ENCODE results near the gene CLSTN1. TPM values are rescaled to one million over a fixed set of nuclear protein-coding genes. Genes with fewer than 3 reads are reported as not detected.

Gene CLSTN1
- total and polyA plus RNA-seq, 2 of the 8 experiments (the other 6 are each of a cell fraction or from before 2014, with no cell fraction given): 34.2 to 97.4 TPM

DNA sequence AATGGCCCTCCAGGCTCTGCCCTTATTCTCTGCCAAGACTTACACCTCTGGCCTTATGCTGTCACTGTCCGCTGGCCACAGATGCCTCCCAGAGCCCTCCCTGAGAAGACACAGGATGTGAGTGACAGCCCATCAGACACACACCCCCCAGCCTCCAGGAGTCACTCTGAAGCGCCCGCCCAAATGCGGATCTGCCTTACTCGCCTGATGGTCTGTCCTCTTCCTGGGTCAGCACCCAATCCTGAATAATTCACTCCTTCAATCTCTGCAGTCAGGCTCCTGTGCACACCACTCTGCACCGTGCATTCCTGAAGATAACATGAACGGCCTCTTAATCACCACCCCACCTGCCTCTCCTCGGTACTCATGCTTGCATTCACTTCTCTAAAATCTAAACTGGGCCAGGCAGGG is 14.7 kb downstream of the CLSTN1 start:
- Histone ChIP-seq H2BK12ac (ENCODE audit: low read depth, low read length) (no peak overlapping the region), H3K36me3 (ENCODE audit: control insufficient read depth in 2 of 4, insufficient read depth in 4 of 4, low read length in 3 of 4) (no peaks in the 10 kb centered on the region), H4K91ac (replicated peaks; ENCODE audit: insufficient read length, low read length) (no peak overlapping the region), H3K27ac (ENCODE audit: low read depth, low read length) (no peak overlapping the region), H3K79me2 (ENCODE audit: control insufficient read depth in 1 of 2, insufficient read depth in 2 of 2, low read length in 2 of 2) (peaks cover 17 to 95% of the 10 kb centered on the region in 2 experiments), H2BK5ac (ENCODE audit: low read depth, low read length) (no peak overlapping the region), H3K27me3 (replicated peaks in 1 of 4; ENCODE audit: control insufficient read depth in 3 of 4, extremely low read depth in 1 of 4, insufficient read depth in 3 of 4, low read length in 3 of 4) (no peaks in the 10 kb centered on the region), H3K56ac (replicated peaks; ENCODE audit: insufficient read length, low read depth, low read length) (no peak overlapping the region), H3K23me2 (ENCODE audit: low read depth, low read length) (no peaks in the 10 kb centered on the region), H4K8ac (ENCODE audit: extremely low read depth, insufficient read depth, low read length) (no peak overlapping the region), H2BK120ac (replicated peaks; ENCODE audit: low read depth, low read length) (no peak overlapping the region), H2AK5ac (ENCODE audit: low read depth, low read length) (no peak overlapping the region), H3K14ac (ENCODE audit: insufficient read length) (no peak overlapping the region), H4K5ac (ENCODE audit: insufficient read length, low read depth, low read length) (no peak overlapping the region), H3K4me2 (ENCODE audit: insufficient read depth in 1 of 2, low read depth in 2 of 2, low read length in 2 of 2) (no peak overlapping the region), H3K23ac (ENCODE audit: insufficient read length) (no peak overlapping the region), H3K9ac (replicated peaks in 1 of 4; ENCODE audit: extremely low read depth in 1 of 4, low read depth in 3 of 4, low read length in 3 of 4) (no peak overlapping the region), H3K4ac (replicated peaks; ENCODE audit: insufficient read length, low read depth, low read length) (no peak overlapping the region), H3K4me1 (replicated peaks in 1 of 4; ENCODE audit: control insufficient read depth in 3 of 4, insufficient read depth in 4 of 4, low read length in 3 of 4) (peaks cover 0 to 7% (median 4%) of the 10 kb centered on the region in 4 experiments; a peak in 4 of 7 replicates), H3K79me1 (ENCODE audit: low read depth, low read length) (peaks cover 7% of the 10 kb centered on the region), H2AFZ (ENCODE audit: low read length) (no peak overlapping the region), H3K18ac (ENCODE audit: extremely low read depth, low read length) (no peak overlapping the region), H3K4me3 (ENCODE audit: extremely low read depth in 1 of 4, insufficient read depth in 2 of 4, low read depth in 3 of 4, low read length in 4 of 4) (no peak overlapping the region), H4K20me1 (replicated peaks in 1 of 2; ENCODE audit: control insufficient read depth in 1 of 2, insufficient read depth in 2 of 2, low read length in 2 of 2) (peaks cover 16 to 18% of the 10 kb centered on the region in 2 experiments), H2BK20ac (ENCODE audit: low read length) (no peak overlapping the region), H2BK15ac (ENCODE audit: low read length) (no peak overlapping the region), H3K9me3 (ENCODE audit: insufficient read depth in 2 of 2, low read depth in 1 of 2, low read length in 1 of 2) (no peaks in the 10 kb centered on the region)
- 87% methylated on average over 8 of the region's 8 CpGs; no CpG with 5 or more reads in 1 of the 2 experiments for WGBS, 2 experiments (ENCODE audit: extremely low coverage in 1 of 2, insufficient coverage in 1 of 2, insufficient read length in 1 of 2, insufficient replicate concordance in 2 of 2, low coverage in 1 of 2, low lambda C conversion rate in 2 of 2, missing lambda C conversion rate in 1 of 2)
- FAIRE-seq (no peak), DNase-seq (ENCODE audit: low read depth in 1 of 2, low spot score in 2 of 2) (no peak)
- POLR2A ChIA-PET (ENCODE audit: partially characterized antibody): interaction anchor here (0.6 kb wide), 1 partner anchor 11 kb away, joined by 3 read pairs; no protein-coding TSS in a partner anchor
- CTCF ChIA-PET (ENCODE audit: partially characterized antibody): interaction anchor here (1.0 to 1.9 kb wide), 4 partner anchors 8 to 60 kb away, joined by 3 to 6 read pairs (median 4); no protein-coding TSS in a partner anchor
- TF ChIP-seq BACH1 (IDR thresholded peaks at IDR 0.05; ENCODE audit: low read length) (no peak), ASH2L (IDR thresholded peaks at IDR 0.05; ENCODE audit: low read length) (no peak), KDM5A (IDR thresholded peaks at IDR 0.05; ENCODE audit: low read length) (no peak), ZNF274 (IDR thresholded peaks at IDR 0.05; ENCODE audit: borderline replicate concordance, extremely low read depth, low read length) (no peak), POLR2A (IDR thresholded peaks at IDR 0.05; ENCODE audit: control extremely low read depth in 1 of 2, low read depth in 2 of 2, low read length in 2 of 2) (no peak), SP2 (IDR thresholded peaks at IDR 0.05; ENCODE audit: low read length) (no peak), RNF2 (IDR thresholded peaks at IDR 0.05; ENCODE audit: borderline replicate concordance, low read depth, low read length, missing control alignments, poor library complexity, severe bottlenecking) (no peak), RXRA (IDR thresholded peaks at IDR 0.05; ENCODE audit: insufficient read depth, low read depth, low read length) (no peak), GTF2F1 (IDR thresholded peaks at IDR 0.05; ENCODE audit: borderline replicate concordance, low read depth, low read length) (no peak), SUZ12 (IDR thresholded peaks at IDR 0.05; ENCODE audit: low read length) (no peak), SAP30 (IDR thresholded peaks at IDR 0.05; ENCODE audit: insufficient read depth, insufficient replicate concordance, low read length) (no peak)
- TF ChIP-seq, protein P1, sequence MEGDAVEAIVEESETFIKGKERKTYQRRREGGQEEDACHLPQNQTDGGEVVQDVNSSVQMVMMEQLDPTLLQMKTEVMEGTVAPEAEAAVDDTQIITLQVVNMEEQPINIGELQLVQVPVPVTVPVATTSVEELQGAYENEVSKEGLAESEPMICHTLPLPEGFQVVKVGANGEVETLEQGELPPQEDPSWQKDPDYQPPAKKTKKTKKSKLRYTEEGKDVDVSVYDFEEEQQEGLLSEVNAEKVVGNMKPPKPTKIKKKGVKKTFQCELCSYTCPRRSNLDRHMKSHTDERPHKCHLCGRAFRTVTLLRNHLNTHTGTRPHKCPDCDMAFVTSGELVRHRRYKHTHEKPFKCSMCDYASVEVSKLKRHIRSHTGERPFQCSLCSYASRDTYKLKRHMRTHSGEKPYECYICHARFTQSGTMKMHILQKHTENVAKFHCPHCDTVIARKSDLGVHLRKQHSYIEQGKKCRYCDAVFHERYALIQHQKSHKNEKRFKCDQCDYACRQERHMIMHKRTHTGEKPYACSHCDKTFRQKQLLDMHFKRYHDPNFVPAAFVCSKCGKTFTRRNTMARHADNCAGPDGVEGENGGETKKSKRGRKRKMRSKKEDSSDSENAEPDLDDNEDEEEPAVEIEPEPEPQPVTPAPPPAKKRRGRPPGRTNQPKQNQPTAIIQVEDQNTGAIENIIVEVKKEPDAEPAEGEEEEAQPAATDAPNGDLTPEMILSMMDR (IDR thresholded peaks at IDR 0.05; ENCODE audit: control extremely low read depth in 1 of 3, insufficient read depth in 1 of 3, low read depth in 1 of 3, low read length in 3 of 3): no peak

Measured in H1 (cell line).